ENCODE measurements around the gene SORBS2.
"Not testable (repeated sequence)": the region's sequence is repeated elsewhere in the genome, so short reads cannot be mapped to it uniquely, and the experiment has no call there.

The SORBS2 gene

GRCh38 chr4:185811509-185812364, at the start of gene SORBS2:
TSS of gene SORBS2 (minus strand) at chr4:185812194. CDS start at chr4:185690571, 121,623 bp downstream.
- FAIRE-seq (peak; percentile 97), DNase-seq (ENCODE audit: insufficient read length, low spot score) (peak; percentile 55)
- TF ChIP-seq CTCF (IDR thresholded peaks at IDR 0.05; ENCODE audit: insufficient read depth, missing control alignments), result no peak

- DNase-seq (ENCODE audit: insufficient read length, low spot score) (no peak), FAIRE-seq (peak; percentile 69)
- TF ChIP-seq CTCF (IDR thresholded peaks at IDR 0.05; ENCODE audit: insufficient read depth, missing control alignments), result no peak
Observed at GRCh38 chr4:185859111-185859510, 47.1 kb upstream of the SORBS2 start.

- not testable (repeated sequence) for DNase-seq (ENCODE audit: insufficient read length, low spot score); FAIRE-seq
Observed at GRCh38 chr4:185857561-185857960, 45.6 kb upstream of the SORBS2 start.

- FAIRE-seq (no peak), DNase-seq (ENCODE audit: insufficient read length, low spot score) (no peak)
- TF ChIP-seq CTCF (IDR thresholded peaks at IDR 0.05; ENCODE audit: insufficient read depth, missing control alignments), result no peak
Observed at GRCh38 chr4:185853841-185854240, 41.8 kb upstream of the SORBS2 start.

GRCh38 chr4:185852961-185853360, 41.0 kb upstream of the SORBS2 start:
- TF ChIP-seq CTCF (IDR thresholded peaks at IDR 0.05; ENCODE audit: insufficient read depth, missing control alignments), result no peak
- FAIRE-seq, result no peak
- no peak for DNase-seq (ENCODE audit: insufficient read length, low spot score)

GRCh38 chr4:185849664-185850550, 37.9 kb upstream of the SORBS2 start:
- no peak for DNase-seq (ENCODE audit: insufficient read length, low spot score)
- TF ChIP-seq CTCF (IDR thresholded peaks at IDR 0.05; ENCODE audit: insufficient read depth, missing control alignments), result no peak
- no peak for FAIRE-seq

GRCh38 chr4:185847352-185848097, 35.5 kb upstream of the SORBS2 start:
- no peak for DNase-seq (ENCODE audit: insufficient read length, low spot score)
- peak; percentile 32 for FAIRE-seq
- no peak for TF ChIP-seq CTCF (IDR thresholded peaks at IDR 0.05; ENCODE audit: insufficient read depth, missing control alignments)

All from D721Med (cell line).